GM23338 (cell line): ENCODE data around the gene ACSF3. TPM values are rescaled to one million over a fixed set of nuclear protein-coding genes. Genes with fewer than 3 reads are reported as not detected.

Experiments used
- ATAC-seq: fragments of 200-7000 bp; cut with Tn5 transposase; 3 replicates; pipeline ENCODE4 v1.9.1; 2020
- DNase-seq: peaks from one replicate; pipeline ENCODE4 v3.0.0-alpha.2; 2015; ENCODE audit warnings: low spot score
- H2AFZ ChIP-seq: fragments of 200-600 bp; sonication (generic); 2 replicates; pipeline ENCODE4 v1.8.0; 2016; ENCODE audit warnings: antibody characterized with exemption, mild to moderate bottlenecking, moderate library complexity
- H3F3A ChIP-seq: fragments of 200-600 bp; sonication (generic); replicated peaks from 2 replicates; pipeline ENCODE4 v1.8.0; 2017; ENCODE audit warnings: antibody characterized with exemption, mixed run types, low read depth
- H3K27ac ChIP-seq: fragments of 200-600 bp; sonication (generic); 2 replicates; pipeline ENCODE4 v1.6.1; 2016; ENCODE audit warnings: low read depth
- H3K27me3 ChIP-seq: fragments of 200-600 bp; sonication (generic); 2 replicates; pipeline ENCODE4 v1.8.0; 2016; ENCODE audit warnings: mild to moderate bottlenecking, mixed run types, moderate library complexity; ENCODE audit not compliant: insufficient read depth
- H3K36me3 ChIP-seq: fragments of 200-600 bp; sonication (generic); 2 replicates; pipeline ENCODE4 v1.8.0; 2016; ENCODE audit warnings: mild to moderate bottlenecking; ENCODE audit not compliant: insufficient read depth
- H3K4me1 ChIP-seq: fragments of 200-600 bp; sonication (generic); 2 replicates; pipeline ENCODE4 v1.8.0; 2016; ENCODE audit warnings: mild to moderate bottlenecking, moderate library complexity; ENCODE audit not compliant: insufficient read depth
- H3K4me2 ChIP-seq: fragments of 200-600 bp; sonication (generic); 2 replicates; pipeline ENCODE4 v1.7.1; 2017; ENCODE audit warnings: mixed run types
- H3K4me3 ChIP-seq: fragments of 200-600 bp; sonication (generic); 2 replicates; pipeline ENCODE4 v1.6.1; 2016; ENCODE audit warnings: mixed run types
- H3K79me2 ChIP-seq: fragments of 200-600 bp; sonication (generic); replicated peaks from 2 replicates; pipeline ENCODE4 v1.8.0; 2017; ENCODE audit warnings: mild to moderate bottlenecking; ENCODE audit not compliant: insufficient read depth
- H3K9me2 ChIP-seq: fragments of 200-600 bp; sonication (generic); 2 replicates; pipeline ENCODE4 v1.8.0; 2017; ENCODE audit not compliant: insufficient read depth
- H4K20me1 ChIP-seq: fragments of 200-600 bp; sonication (generic); replicated peaks from 2 replicates; pipeline ENCODE4 v1.8.0; 2017; ENCODE audit warnings: mild to moderate bottlenecking; ENCODE audit not compliant: insufficient read depth
- H3K27ac Mint-ChIP-seq: 2 replicates; pipeline ENCODE4 v1.8.0; 2020; ENCODE audit warnings: inconsistent platforms, mild to moderate bottlenecking, moderate library complexity, mixed read lengths
- H3K27me3 Mint-ChIP-seq: 3 replicates; pipeline ENCODE4 v1.8.0; 2022; ENCODE audit warnings: low read depth, mild to moderate bottlenecking, moderate library complexity, mixed read lengths, inconsistent platforms; ENCODE audit not compliant: insufficient read depth, poor library complexity
- H3K36me3 Mint-ChIP-seq: 3 replicates; pipeline ENCODE4 v1.8.0; 2021; ENCODE audit warnings: low read depth, mild to moderate bottlenecking, inconsistent platforms, moderate library complexity, mixed read lengths
- H3K4me1 Mint-ChIP-seq: 3 replicates; pipeline ENCODE4 v1.8.0; 2020; ENCODE audit warnings: mild to moderate bottlenecking, inconsistent platforms, mixed read lengths
- H3K4me3 Mint-ChIP-seq: 3 replicates; pipeline ENCODE4 v1.8.0; 2021; ENCODE audit warnings: moderate library complexity, mild to moderate bottlenecking, inconsistent platforms, mixed read lengths
- H3K9me3 Mint-ChIP-seq: 3 replicates; pipeline ENCODE4 v1.8.0; 2020; ENCODE audit warnings: moderate library complexity, mild to moderate bottlenecking, inconsistent platforms, mixed read lengths
- CREB1 ChIP-seq: fragments of 250-450 bp; sonication (Bioruptor Pico); IDR thresholded peaks from 2 replicates; pipeline ENCODE4 v1.5.0; 2020; ENCODE audit warnings: low read depth, mild to moderate bottlenecking, moderate library complexity
- EZH2 ChIP-seq: fragments of 200-600 bp; sonication (generic); IDR thresholded peaks from one replicate; pipeline ENCODE4 v1.8.0; 2017; ENCODE audit warnings: antibody characterized with exemption, mild to moderate bottlenecking, low read depth; ENCODE audit not compliant: unreplicated experiment
- JUNB ChIP-seq: IDR thresholded peaks from one replicate; pipeline ENCODE4 v1.6.1; 2016; ENCODE audit warnings: antibody characterized with exemption; ENCODE audit not compliant: unreplicated experiment
- POLR2AphosphoS5 ChIP-seq: IDR thresholded peaks from 2 replicates; pipeline ENCODE4 v1.6.1; 2016; ENCODE audit warnings: antibody characterized with exemption, low read depth
- STAT1 ChIP-seq: IDR thresholded peaks from one replicate; pipeline ENCODE4 v1.6.1; 2016; ENCODE audit warnings: antibody characterized with exemption; ENCODE audit not compliant: unreplicated experiment
- ZNF114 ChIP-seq: fragments of 250-450 bp; sonication (Bioruptor Pico); IDR thresholded peaks from 2 replicates; pipeline ENCODE4 v1.5.0; 2020; ENCODE audit warnings: mild to moderate bottlenecking, moderate library complexity
- polyA plus RNA-seq: library from polyadenylated mRNA; unstranded; fragments of >200 nt; fragmentation: Nextera tagmentation; extraction: Ambion mirVana; gene quantifications from 2 replicates; pipeline ENCODE4 v1.2.1, GENCODE V29; 2016
- total RNA-seq: library from RNA; depleted of rRNA; stranded (reverse); fragments of >200 nt; shearing (Covaris generic); gene quantifications from 2 replicates; pipeline ENCODE4 v1.2.3, GENCODE V29; 2014
- TF ChIP-seq, protein P1 (sequence below): fragments of 250-450 bp; sonication (Bioruptor Pico); IDR thresholded peaks from 2 replicates; pipeline ENCODE4 v1.5.0; 2020; ENCODE audit warnings: mild to moderate bottlenecking, moderate library complexity
- TF ChIP-seq, protein P2 (sequence below): IDR thresholded peaks from 2 replicates; pipeline ENCODE4 v1.6.1; 2016; ENCODE audit warnings: antibody characterized with exemption
- TF ChIP-seq, protein P3 (sequence below): IDR thresholded peaks from one replicate; pipeline ENCODE4 v1.6.1; 2018; ENCODE audit warnings: antibody characterized with exemption; ENCODE audit not compliant: unreplicated experiment

ACSF3 gene
- total and polyA plus RNA-seq, 2 experiments from 2014 or later = 12.8 to 23.1 TPM

DNA sequence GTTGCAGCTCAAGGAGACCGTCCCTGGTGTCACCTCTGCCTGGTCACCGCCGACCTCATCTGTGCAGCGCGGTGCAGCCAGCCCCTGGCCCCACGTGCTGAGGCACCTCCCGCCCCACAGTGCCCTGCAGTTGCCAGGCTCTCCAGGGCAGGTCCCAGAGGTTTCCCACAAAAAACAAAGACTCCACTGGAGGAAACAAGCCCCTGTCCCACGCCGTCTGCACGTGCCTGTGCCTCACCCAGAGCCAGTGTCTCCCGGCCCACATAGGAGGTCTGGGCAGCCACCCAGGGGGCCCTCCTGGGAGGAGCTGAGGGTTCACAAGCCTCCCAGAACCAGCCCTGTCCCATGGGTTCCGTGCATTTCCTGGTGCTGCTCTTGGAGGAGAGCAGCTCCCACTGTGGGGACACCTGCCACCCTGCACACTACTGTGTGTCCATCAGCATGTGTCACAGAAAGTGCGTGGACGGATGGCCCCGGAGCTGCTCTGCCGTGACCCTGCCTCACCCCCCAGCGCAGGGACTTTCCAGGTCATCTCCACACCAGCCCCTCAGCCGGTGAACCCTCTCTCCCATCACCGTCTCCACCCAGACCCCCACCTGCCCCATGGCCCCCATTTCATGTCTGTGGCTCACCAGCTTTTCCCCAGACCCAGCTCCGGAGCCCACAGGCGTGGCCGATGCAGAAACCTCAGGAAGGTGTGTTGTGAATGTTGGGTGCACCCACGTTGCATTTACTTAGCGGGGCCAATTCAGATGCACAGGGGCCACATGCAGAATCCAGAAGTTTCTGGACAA lies 60.9 kb downstream of the ACSF3 start:
- H3K36me3 Mint-ChIP-seq = peaks cover 30% of the 10 kb centered on the region
- peaks cover 27% of the 10 kb centered on the region for H3K9me3 Mint-ChIP-seq
- TF ChIP-seq JUNB (no peak), STAT1 (no peak), POLR2AphosphoS5 (no peak), CREB1 (CRISPR knock-in tag) (no peak), EZH2 (no peak), ZNF114 (CRISPR knock-in tag) (no peak)
- TF ChIP-seq, protein P1, sequence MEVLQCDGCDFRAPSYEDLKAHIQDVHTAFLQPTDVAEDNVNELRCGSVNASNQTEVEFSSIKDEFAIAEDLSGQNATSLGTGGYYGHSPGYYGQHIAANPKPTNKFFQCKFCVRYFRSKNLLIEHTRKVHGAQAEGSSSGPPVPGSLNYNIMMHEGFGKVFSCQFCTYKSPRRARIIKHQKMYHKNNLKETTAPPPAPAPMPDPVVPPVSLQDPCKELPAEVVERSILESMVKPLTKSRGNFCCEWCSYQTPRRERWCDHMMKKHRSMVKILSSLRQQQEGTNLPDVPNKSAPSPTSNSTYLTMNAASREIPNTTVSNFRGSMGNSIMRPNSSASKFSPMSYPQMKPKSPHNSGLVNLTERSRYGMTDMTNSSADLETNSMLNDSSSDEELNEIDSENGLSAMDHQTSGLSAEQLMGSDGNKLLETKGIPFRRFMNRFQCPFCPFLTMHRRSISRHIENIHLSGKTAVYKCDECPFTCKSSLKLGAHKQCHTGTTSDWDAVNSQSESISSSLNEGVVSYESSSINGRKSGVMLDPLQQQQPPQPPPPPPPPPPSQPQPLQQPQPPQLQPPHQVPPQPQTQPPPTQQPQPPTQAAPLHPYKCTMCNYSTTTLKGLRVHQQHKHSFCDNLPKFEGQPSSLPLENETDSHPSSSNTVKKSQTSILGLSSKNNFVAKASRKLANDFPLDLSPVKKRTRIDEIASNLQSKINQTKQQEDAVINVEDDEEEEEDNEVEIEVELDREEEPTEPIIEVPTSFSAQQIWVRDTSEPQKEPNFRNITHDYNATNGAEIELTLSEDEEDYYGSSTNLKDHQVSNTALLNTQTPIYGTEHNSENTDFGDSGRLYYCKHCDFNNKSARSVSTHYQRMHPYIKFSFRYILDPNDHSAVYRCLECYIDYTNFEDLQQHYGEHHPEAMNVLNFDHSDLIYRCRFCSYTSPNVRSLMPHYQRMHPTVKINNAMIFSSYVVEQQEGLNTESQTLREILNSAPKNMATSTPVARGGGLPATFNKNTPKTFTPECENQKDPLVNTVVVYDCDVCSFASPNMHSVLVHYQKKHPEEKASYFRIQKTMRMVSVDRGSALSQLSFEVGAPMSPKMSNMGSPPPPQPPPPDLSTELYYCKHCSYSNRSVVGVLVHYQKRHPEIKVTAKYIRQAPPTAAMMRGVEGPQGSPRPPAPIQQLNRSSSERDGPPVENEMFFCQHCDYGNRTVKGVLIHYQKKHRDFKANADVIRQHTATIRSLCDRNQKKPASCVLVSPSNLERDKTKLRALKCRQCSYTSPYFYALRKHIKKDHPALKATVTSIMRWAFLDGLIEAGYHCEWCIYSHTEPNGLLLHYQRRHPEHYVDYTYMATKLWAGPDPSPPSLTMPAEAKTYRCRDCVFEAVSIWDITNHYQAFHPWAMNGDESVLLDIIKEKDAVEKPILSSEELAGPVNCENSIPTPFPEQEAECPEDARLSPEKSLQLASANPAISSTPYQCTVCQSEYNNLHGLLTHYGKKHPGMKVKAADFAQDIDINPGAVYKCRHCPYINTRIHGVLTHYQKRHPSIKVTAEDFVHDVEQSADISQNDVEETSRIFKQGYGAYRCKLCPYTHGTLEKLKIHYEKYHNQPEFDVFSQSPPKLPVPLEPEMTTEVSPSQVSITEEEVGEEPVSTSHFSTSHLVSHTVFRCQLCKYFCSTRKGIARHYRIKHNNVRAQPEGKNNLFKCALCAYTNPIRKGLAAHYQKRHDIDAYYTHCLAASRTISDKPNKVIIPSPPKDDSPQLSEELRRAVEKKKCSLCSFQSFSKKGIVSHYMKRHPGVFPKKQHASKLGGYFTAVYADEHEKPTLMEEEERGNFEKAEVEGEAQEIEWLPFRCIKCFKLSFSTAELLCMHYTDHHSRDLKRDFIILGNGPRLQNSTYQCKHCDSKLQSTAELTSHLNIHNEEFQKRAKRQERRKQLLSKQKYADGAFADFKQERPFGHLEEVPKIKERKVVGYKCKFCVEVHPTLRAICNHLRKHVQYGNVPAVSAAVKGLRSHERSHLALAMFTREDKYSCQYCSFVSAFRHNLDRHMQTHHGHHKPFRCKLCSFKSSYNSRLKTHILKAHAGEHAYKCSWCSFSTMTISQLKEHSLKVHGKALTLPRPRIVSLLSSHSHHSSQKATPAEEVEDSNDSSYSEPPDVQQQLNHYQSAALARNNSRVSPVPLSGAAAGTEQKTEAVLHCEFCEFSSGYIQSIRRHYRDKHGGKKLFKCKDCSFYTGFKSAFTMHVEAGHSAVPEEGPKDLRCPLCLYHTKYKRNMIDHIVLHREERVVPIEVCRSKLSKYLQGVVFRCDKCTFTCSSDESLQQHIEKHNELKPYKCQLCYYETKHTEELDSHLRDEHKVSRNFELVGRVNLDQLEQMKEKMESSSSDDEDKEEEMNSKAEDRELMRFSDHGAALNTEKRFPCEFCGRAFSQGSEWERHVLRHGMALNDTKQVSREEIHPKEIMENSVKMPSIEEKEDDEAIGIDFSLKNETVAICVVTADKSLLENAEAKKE = no peak
- TF ChIP-seq, protein P2, sequence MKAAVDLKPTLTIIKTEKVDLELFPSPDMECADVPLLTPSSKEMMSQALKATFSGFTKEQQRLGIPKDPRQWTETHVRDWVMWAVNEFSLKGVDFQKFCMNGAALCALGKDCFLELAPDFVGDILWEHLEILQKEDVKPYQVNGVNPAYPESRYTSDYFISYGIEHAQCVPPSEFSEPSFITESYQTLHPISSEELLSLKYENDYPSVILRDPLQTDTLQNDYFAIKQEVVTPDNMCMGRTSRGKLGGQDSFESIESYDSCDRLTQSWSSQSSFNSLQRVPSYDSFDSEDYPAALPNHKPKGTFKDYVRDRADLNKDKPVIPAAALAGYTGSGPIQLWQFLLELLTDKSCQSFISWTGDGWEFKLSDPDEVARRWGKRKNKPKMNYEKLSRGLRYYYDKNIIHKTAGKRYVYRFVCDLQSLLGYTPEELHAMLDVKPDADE = no peak
- TF ChIP-seq, protein P3, sequence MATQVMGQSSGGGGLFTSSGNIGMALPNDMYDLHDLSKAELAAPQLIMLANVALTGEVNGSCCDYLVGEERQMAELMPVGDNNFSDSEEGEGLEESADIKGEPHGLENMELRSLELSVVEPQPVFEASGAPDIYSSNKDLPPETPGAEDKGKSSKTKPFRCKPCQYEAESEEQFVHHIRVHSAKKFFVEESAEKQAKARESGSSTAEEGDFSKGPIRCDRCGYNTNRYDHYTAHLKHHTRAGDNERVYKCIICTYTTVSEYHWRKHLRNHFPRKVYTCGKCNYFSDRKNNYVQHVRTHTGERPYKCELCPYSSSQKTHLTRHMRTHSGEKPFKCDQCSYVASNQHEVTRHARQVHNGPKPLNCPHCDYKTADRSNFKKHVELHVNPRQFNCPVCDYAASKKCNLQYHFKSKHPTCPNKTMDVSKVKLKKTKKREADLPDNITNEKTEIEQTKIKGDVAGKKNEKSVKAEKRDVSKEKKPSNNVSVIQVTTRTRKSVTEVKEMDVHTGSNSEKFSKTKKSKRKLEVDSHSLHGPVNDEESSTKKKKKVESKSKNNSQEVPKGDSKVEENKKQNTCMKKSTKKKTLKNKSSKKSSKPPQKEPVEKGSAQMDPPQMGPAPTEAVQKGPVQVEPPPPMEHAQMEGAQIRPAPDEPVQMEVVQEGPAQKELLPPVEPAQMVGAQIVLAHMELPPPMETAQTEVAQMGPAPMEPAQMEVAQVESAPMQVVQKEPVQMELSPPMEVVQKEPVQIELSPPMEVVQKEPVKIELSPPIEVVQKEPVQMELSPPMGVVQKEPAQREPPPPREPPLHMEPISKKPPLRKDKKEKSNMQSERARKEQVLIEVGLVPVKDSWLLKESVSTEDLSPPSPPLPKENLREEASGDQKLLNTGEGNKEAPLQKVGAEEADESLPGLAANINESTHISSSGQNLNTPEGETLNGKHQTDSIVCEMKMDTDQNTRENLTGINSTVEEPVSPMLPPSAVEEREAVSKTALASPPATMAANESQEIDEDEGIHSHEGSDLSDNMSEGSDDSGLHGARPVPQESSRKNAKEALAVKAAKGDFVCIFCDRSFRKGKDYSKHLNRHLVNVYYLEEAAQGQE = no peak
- no peaks in the 10 kb centered on the region for H3K79me2 ChIP-seq
- no peak overlapping the region for H3K27ac Mint-ChIP-seq
- H3K27ac ChIP-seq = no peak overlapping the region
- H3K9me2 ChIP-seq = 0 out of 2 replicates have a peak, but pooled peaks cover 6% of the 10 kb centered on the region
- no peak overlapping the region for H3K4me3 Mint-ChIP-seq
- H3K4me2 ChIP-seq = no peak overlapping the region
- peaks cover 2% of the 10 kb centered on the region; the same call in 1 of the 3 replicates for H3K4me1 Mint-ChIP-seq
- peaks cover 17% of the 10 kb centered on the region for H3F3A ChIP-seq
- no peak overlapping the region for H3K4me3 ChIP-seq
- H3K27me3 ChIP-seq = no peaks in the 10 kb centered on the region
- H2AFZ ChIP-seq = no peak overlapping the region
- H3K36me3 ChIP-seq = no peaks in the 10 kb centered on the region
- ATAC-seq (no peak), DNase-seq (no peak)
- no peaks in the 10 kb centered on the region for H3K4me1 ChIP-seq
- H3K27me3 Mint-ChIP-seq = peaks cover 24% of the 10 kb centered on the region
- H4K20me1 ChIP-seq = no peaks in the 10 kb centered on the region
